GM12878 (cell line): Measurements from ENCODE around the gene COBLL1. TPM values are rescaled to one million over a fixed set of nuclear protein-coding genes. Genes with fewer than 3 reads are reported as not detected.

Experiments
- ATAC-seq: fragments of 200-7000 bp; cut with Tn5 transposase; 3 replicates; pipeline ENCODE4 v1.9.1; 2020; ENCODE audit warnings: mild to moderate bottlenecking, moderate library complexity
- BruUV-seq: library from RNA; stranded (reverse); fragments of 400-500 nt; replicated peaks from 2 replicates; lab custom pipeline; 2021; lab: Mats Ljungman, UMichigan
- CTCF ChIA-PET: fragments of 300-600 bp; sonication (Branson Sonifier 250); formaldehyde crosslinking; extraction: SDS; loops from one replicate; lab custom pipeline; 2021; ENCODE audit warnings: inconsistent platforms; lab: Yijun Ruan, JAX
- POLR2A ChIA-PET: fragments of 350-600 bp; formaldehyde crosslinking; extraction: SDS; loops from one replicate; lab custom pipeline; 2021; ENCODE audit warnings: inconsistent platforms; lab: Charles Lee
- RAD21 ChIA-PET: fragments of 300-600 bp; sonication (Branson Sonifier 250); formaldehyde crosslinking; loops from one replicate; lab custom pipeline; 2023; ENCODE audit warnings: antibody characterized with exemption; ENCODE audit not compliant: unreplicated experiment; lab: Charles Lee
- SMC1A ChIA-PET: fragments of 300-600 bp; sonication (Branson Sonifier 250); formaldehyde crosslinking; loops from one replicate; lab custom pipeline; 2023; ENCODE audit not compliant: unreplicated experiment, uncharacterized antibody; lab: Charles Lee
- DNase-seq: peaks from one replicate; pipeline ENCODE4 v3.0.0-alpha.2; 2011; ENCODE audit warnings: low read depth, low spot score
- FAIRE-seq: peaks from 3 replicates; lab custom pipeline; 2011; peaks lifted over from hg19 to GRCh38; lab: Jason Lieb, UNC
- H2AFZ ChIP-seq: 2 replicates; pipeline ENCODE4 v1.6.0; 2011; ENCODE audit warnings: low read depth, low read length, control low read depth; ENCODE audit not compliant: control insufficient read depth
- H3K27ac ChIP-seq: 2 replicates; pipeline ENCODE4 v1.5.1; 2011; ENCODE audit warnings: control low read depth; ENCODE audit not compliant: control insufficient read depth, insufficient read depth
- H3K27me3 ChIP-seq, 2 experiments: replicated peaks in 1 of 2; 2 replicates each; pipeline versions ENCODE4 v1.6.0 to v1.6.1; 2011; ENCODE audit warnings: low read length in 1 of 2; ENCODE audit not compliant: control insufficient read depth in 2 of 2, insufficient read depth in 2 of 2
- H3K36me3 ChIP-seq, 2 experiments: 2 replicates each; pipeline ENCODE4 v1.5.1; 2011; ENCODE audit warnings: low read length in 1 of 2; ENCODE audit not compliant: control insufficient read depth in 2 of 2, insufficient read depth in 2 of 2
- H3K4me1 ChIP-seq: 2 replicates; pipeline ENCODE4 v1.6.1; 2011; ENCODE audit warnings: mild to moderate bottlenecking, low read length, moderate library complexity, mixed read lengths; ENCODE audit not compliant: control insufficient read depth, insufficient read depth
- H3K4me2 ChIP-seq: 2 replicates; pipeline ENCODE4 v1.6.0; 2011; ENCODE audit warnings: control low read depth; ENCODE audit not compliant: control insufficient read depth, insufficient read depth
- H3K4me3 ChIP-seq: fragments of 200-600 bp; sonication (generic); 2 replicates; pipeline ENCODE4 v1.5.1; 2016
- H3K79me2 ChIP-seq: 2 replicates; pipeline ENCODE4 v1.6.0; 2011; ENCODE audit warnings: low read length; ENCODE audit not compliant: control insufficient read depth, insufficient read depth
- H3K9ac ChIP-seq: 2 replicates; pipeline ENCODE4 v1.8.0; 2011; ENCODE audit warnings: low read length, control low read depth, mixed read lengths; ENCODE audit not compliant: control insufficient read depth, insufficient read depth
- H3K9me3 ChIP-seq: replicated peaks from 3 replicates; pipeline ENCODE4 v1.5.1; 2011; ENCODE audit warnings: mild to moderate bottlenecking, low read length; ENCODE audit not compliant: control insufficient read depth, insufficient read depth
- H4K20me1 ChIP-seq: 2 replicates; pipeline ENCODE4 v1.6.0; 2011; ENCODE audit not compliant: control insufficient read depth, insufficient read depth
- BCL11A ChIP-seq: IDR thresholded peaks from 2 replicates; pipeline ENCODE4 v1.6.1; 2011; ENCODE audit warnings: low read depth, low read length
- IKZF1 ChIP-seq: fragments of 450-650 bp; conservative IDR thresholded peaks from 2 replicates; pipeline ENCODE4 v1.6.1; 2017; ENCODE audit warnings: antibody characterized with exemption, mild to moderate bottlenecking
- KLF5 ChIP-seq: fragments of 450-650 bp; IDR thresholded peaks from 2 replicates; pipeline ENCODE4 v1.6.1; 2014; ENCODE audit warnings: mild to moderate bottlenecking; ENCODE audit not compliant: partially characterized antibody
- MEF2B ChIP-seq: fragments of 450-650 bp; IDR thresholded peaks from 2 replicates; pipeline ENCODE4 v1.6.1; 2018; ENCODE audit warnings: mild to moderate bottlenecking, moderate library complexity; ENCODE audit not compliant: partially characterized antibody, poor library complexity, severe bottlenecking
- NFIC ChIP-seq: IDR thresholded peaks from 2 replicates; pipeline ENCODE4 v1.6.1; 2012; ENCODE audit warnings: low read depth, mild to moderate bottlenecking, inconsistent platforms, low read length, moderate library complexity
- RAD51 ChIP-seq: fragments of 450-650 bp; IDR thresholded peaks from 2 replicates; pipeline ENCODE4 v1.6.1; 2016; ENCODE audit warnings: moderate library complexity, mild to moderate bottlenecking, inconsistent platforms
- SMARCA5 ChIP-seq: fragments of 450-650 bp; IDR thresholded peaks from 2 replicates; pipeline ENCODE4 v1.6.1; 2017; ENCODE audit warnings: mild to moderate bottlenecking
- ZNF207 ChIP-seq: fragments of 450-650 bp; IDR thresholded peaks from 2 replicates; pipeline ENCODE4 v1.6.1; 2014; ENCODE audit warnings: antibody characterized with exemption, mild to moderate bottlenecking, borderline replicate concordance
- WGBS: methylation state at CpG from one replicate; pipeline ENCODE4 v1.1.6; 2016; ENCODE audit warnings: low lambda C conversion rate; ENCODE audit not compliant: insufficient replicate concordance, insufficient coverage; ENCODE audit errors: missing lambda C conversion rate; 5-methylcytosine and 5-hydroxymethylcytosine counted together
- in situ Hi-C: fragments of 300-500 bp; cut with MboI; formaldehyde crosslinking; loops from 9 replicates; pipeline ENCODE4 v1.14.3; 2018; ENCODE audit warnings: mixed read lengths
- intact Hi-C: fragments of 100-400 bp; cut with micrococcal nuclease; formaldehyde crosslinking; loops from one replicate; pipeline ENCODE4 v1.14.2; 2022; ENCODE audit not compliant: unreplicated experiment
- polyA plus RNA-seq, 11 experiments: library from polyadenylated mRNA; depleted of rRNA in 4 of 11; unstranded in 6 of 11; stranded (reverse) in 5 of 11; fragments of >200 nt; fragmentation: Nextera tagmentation in 4 of 11; fragmentation: Illumina TruSeq in 1 of 11; extraction: Ambion mirVana in 4 of 11; extraction: Trizol in 1 of 11; gene quantifications; 1 replicate in 1 of 11; 2 replicates in 10 of 11; pipeline versions ENCODE4 v1.2.1 to v1.2.3, GENCODE V29; 2011 to 2016; ENCODE audit warnings: inconsistent platforms in 2 of 11, missing spikeins in 2 of 11, low read depth in 1 of 11
- total RNA-seq, 4 experiments: library from RNA; depleted of rRNA in 3 of 4; stranded (reverse); fragments of >200 nt in 3 of 4; fragmentation: Illumina TruSeq in 1 of 4; extraction: Trizol in 1 of 4; gene quantifications; 2 replicates each; pipeline versions ENCODE4 v1.2.1 to v1.2.3, GENCODE V29; 2013 to 2021
- TF ChIP-seq, protein P1 (sequence below): fragments of 450-650 bp; IDR thresholded peaks from 2 replicates; pipeline ENCODE4 v1.6.1; 2016; ENCODE audit warnings: mild to moderate bottlenecking
- TF ChIP-seq, protein P2 (sequence below): fragments of 450-650 bp; formaldehyde crosslinking; IDR thresholded peaks from 2 replicates; pipeline ENCODE4 v1.5.0; 2022; ENCODE audit warnings: mild to moderate bottlenecking, missing genetic modification characterization
- TF ChIP-seq, protein P3 (sequence below): fragments of 150-350 bp; IDR thresholded peaks from 2 replicates; pipeline ENCODE4 v1.6.1; 2016; ENCODE audit warnings: low read depth, low read length

COBLL1 gene
- total and polyA plus RNA-seq, 10 of the 15 experiments (the other 5 are each of a cell fraction or from before 2014, with no cell fraction given): 0.46 TPM; not detected in 9

DNA sequence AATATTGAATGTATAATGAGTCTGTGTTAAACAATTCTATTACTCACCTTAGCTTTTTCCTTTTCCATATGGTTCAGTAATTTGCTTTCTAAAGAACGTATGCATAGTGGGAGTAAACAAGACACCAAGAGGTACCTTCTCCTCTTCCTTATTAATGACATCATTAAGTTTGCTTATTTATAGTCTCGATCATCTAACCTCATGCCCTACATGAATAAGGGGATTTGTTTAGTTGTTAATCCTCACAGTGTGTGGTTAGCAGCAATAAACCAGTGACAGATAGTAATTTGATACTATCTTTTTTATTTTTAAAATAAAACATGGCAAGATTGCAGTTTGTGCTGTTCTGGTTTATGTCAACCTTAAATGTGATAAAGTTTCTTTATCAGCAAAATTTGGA is 69.7 kb downstream of the COBLL1 start:
- ATAC-seq: no peak
- Histone ChIP-seq H2AFZ (no peak overlapping the region), H3K9ac (no peak overlapping the region), H3K4me3 (no peak overlapping the region), H4K20me1 (no peaks in the 10 kb centered on the region), H3K4me1 (no peaks in the 10 kb centered on the region), H3K27me3 (no peaks in the 10 kb centered on the region; a peak in 2 of 4 replicates), H3K9me3 (no peaks in the 10 kb centered on the region), H3K27ac (no peak overlapping the region), H3K79me2 (no peaks in the 10 kb centered on the region), H3K36me3 (no peaks in the 10 kb centered on the region), H3K4me2 (no peak overlapping the region)
- DNase-seq: no peak
- TF ChIP-seq KLF5: no peak
- no peak for TF ChIP-seq IKZF1
- TF ChIP-seq, protein P1, sequence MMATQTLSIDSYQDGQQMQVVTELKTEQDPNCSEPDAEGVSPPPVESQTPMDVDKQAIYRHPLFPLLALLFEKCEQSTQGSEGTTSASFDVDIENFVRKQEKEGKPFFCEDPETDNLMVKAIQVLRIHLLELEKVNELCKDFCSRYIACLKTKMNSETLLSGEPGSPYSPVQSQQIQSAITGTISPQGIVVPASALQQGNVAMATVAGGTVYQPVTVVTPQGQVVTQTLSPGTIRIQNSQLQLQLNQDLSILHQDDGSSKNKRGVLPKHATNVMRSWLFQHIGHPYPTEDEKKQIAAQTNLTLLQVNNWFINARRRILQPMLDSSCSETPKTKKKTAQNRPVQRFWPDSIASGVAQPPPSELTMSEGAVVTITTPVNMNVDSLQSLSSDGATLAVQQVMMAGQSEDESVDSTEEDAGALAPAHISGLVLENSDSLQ: no peak
- no peak for TF ChIP-seq MEF2B
- TF ChIP-seq BCL11A: no peak
- no peak for TF ChIP-seq RAD51
- no peak for TF ChIP-seq SMARCA5
- TF ChIP-seq, protein P2, sequence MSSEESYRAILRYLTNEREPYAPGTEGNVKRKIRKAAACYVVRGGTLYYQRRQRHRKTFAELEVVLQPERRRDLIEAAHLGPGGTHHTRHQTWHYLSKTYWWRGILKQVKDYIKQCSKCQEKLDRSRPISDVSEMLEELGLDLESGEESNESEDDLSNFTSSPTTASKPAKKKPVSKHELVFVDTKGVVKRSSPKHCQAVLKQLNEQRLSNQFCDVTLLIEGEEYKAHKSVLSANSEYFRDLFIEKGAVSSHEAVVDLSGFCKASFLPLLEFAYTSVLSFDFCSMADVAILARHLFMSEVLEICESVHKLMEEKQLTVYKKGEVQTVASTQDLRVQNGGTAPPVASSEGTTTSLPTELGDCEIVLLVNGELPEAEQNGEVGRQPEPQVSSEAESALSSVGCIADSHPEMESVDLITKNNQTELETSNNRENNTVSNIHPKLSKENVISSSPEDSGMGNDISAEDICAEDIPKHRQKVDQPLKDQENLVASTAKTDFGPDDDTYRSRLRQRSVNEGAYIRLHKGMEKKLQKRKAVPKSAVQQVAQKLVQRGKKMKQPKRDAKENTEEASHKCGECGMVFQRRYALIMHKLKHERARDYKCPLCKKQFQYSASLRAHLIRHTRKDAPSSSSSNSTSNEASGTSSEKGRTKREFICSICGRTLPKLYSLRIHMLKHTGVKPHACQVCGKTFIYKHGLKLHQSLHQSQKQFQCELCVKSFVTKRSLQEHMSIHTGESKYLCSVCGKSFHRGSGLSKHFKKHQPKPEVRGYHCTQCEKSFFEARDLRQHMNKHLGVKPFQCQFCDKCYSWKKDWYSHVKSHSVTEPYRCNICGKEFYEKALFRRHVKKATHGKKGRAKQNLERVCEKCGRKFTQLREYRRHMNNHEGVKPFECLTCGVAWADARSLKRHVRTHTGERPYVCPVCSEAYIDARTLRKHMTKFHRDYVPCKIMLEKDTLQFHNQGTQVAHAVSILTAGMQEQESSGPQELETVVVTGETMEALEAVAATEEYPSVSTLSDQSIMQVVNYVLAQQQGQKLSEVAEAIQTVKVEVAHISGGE (CRISPR knock-in tag): no peak
- TF ChIP-seq NFIC: no peak
- TF ChIP-seq, protein P3, sequence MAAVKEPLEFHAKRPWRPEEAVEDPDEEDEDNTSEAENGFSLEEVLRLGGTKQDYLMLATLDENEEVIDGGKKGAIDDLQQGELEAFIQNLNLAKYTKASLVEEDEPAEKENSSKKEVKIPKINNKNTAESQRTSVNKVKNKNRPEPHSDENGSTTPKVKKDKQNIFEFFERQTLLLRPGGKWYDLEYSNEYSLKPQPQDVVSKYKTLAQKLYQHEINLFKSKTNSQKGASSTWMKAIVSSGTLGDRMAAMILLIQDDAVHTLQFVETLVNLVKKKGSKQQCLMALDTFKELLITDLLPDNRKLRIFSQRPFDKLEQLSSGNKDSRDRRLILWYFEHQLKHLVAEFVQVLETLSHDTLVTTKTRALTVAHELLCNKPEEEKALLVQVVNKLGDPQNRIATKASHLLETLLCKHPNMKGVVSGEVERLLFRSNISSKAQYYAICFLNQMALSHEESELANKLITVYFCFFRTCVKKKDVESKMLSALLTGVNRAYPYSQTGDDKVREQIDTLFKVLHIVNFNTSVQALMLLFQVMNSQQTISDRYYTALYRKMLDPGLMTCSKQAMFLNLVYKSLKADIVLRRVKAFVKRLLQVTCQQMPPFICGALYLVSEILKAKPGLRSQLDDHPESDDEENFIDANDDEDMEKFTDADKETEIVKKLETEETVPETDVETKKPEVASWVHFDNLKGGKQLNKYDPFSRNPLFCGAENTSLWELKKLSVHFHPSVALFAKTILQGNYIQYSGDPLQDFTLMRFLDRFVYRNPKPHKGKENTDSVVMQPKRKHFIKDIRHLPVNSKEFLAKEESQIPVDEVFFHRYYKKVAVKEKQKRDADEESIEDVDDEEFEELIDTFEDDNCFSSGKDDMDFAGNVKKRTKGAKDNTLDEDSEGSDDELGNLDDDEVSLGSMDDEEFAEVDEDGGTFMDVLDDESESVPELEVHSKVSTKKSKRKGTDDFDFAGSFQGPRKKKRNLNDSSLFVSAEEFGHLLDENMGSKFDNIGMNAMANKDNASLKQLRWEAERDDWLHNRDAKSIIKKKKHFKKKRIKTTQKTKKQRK: no peak
- no peak for TF ChIP-seq ZNF207
- no peak for FAIRE-seq
- no TSS peak for BruUV-seq
- ChIA-PET RAD21 (no interaction called here), SMC1A (no interaction called here), POLR2A (no interaction called here), CTCF (interaction anchor here (0.6 kb wide), 1 partner anchor 10 kb away, joined by 3 read pairs; no protein-coding TSS in a partner anchor)
- in situ Hi-C loops: no loop called here
- WGBS: 48% methylated on average over 2 of the region's 2 CpGs
- intact Hi-C loops: no loop called here
